Measurements from ENCODE around the gene PRF1.

GRCh38 chr10:70578371-70578947 lies 24.1 kb downstream of the PRF1 start:
- no peak for TF ChIP-seq JUND (IDR thresholded peaks at IDR 0.05)
- TF ChIP-seq NR2F2 (IDR thresholded peaks at IDR 0.05), result no peak
- TF ChIP-seq SP1 (IDR thresholded peaks at IDR 0.05), result no peak
- TF ChIP-seq MAX (IDR thresholded peaks at IDR 0.05), result no peak
- TF ChIP-seq YY1 (IDR thresholded peaks at IDR 0.05), result no peak
- no peak for TF ChIP-seq RAD21 (IDR thresholded peaks at IDR 0.05)
